ENCODE measurements around the gene CCDC186. TPM values are rescaled to one million over a fixed set of nuclear protein-coding genes. Genes with fewer than 3 reads are reported as not detected.
"Not testable (repeated sequence)": the region's sequence is repeated elsewhere in the genome, so short reads cannot be mapped to it uniquely, and the experiment has no call there.

The CCDC186 gene
- total and polyA plus RNA-seq, 4 donors, result 5.3 to 96.7 (median 15.1) TPM

DNA sequence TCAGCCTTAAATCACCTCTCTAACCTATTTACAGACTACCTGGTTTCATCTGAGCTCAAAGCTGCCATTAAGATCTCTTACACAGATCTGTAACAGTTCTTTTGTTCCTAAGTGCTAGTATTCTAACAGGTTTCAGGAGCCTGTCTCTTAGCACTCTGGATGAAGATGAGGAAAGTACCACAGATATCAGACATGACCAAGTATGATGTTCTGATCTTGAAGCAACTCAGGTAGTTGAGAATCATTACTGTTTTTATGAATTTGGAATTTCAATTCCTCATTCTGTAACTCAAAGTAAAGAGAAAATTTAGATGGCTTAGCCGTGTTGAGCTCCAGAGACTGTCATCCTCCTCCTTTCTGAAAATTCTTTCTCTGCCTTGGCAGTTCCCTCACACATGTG lies 30.8 kb downstream of the CCDC186 start:
- TF ChIP-seq, protein P1, sequence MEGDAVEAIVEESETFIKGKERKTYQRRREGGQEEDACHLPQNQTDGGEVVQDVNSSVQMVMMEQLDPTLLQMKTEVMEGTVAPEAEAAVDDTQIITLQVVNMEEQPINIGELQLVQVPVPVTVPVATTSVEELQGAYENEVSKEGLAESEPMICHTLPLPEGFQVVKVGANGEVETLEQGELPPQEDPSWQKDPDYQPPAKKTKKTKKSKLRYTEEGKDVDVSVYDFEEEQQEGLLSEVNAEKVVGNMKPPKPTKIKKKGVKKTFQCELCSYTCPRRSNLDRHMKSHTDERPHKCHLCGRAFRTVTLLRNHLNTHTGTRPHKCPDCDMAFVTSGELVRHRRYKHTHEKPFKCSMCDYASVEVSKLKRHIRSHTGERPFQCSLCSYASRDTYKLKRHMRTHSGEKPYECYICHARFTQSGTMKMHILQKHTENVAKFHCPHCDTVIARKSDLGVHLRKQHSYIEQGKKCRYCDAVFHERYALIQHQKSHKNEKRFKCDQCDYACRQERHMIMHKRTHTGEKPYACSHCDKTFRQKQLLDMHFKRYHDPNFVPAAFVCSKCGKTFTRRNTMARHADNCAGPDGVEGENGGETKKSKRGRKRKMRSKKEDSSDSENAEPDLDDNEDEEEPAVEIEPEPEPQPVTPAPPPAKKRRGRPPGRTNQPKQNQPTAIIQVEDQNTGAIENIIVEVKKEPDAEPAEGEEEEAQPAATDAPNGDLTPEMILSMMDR (IDR thresholded peaks at IDR 0.05; ENCODE audit: control extremely low read depth, extremely low read depth), result no peak
- no peak overlapping the region for H3K9ac ChIP-seq (ENCODE audit: insufficient read depth in 1 of 2, low read length in 2 of 2)
- no peak overlapping the region for H3K27ac ChIP-seq (ENCODE audit: low read depth in 1 of 2, low read length in 1 of 2)
- H3K4me1 ChIP-seq (ENCODE audit: control insufficient read depth in 5 of 5, insufficient read depth in 5 of 5, low read length in 5 of 5), result peaks cover 0 to 7% (median 0%) of the 10 kb centered on the region in 5 donors
- H3K4me3 ChIP-seq, result no peak overlapping the region
- DNase-seq (no peak), ATAC-seq (ENCODE audit: insufficient read depth, low FRiP score) (no peak)
- H3K9me3 ChIP-seq (ENCODE audit: control insufficient read depth in 4 of 4, insufficient read depth in 3 of 4, low read length in 3 of 4), result no peaks in the 10 kb centered on the region
- WGBS, 2 donors, result 95 to 97% methylated on average over 1 of the region's 1 CpG
- H3K36me3 ChIP-seq (ENCODE audit: control insufficient read depth in 4 of 4, insufficient read depth in 4 of 4, low read length in 4 of 4), result peaks cover 4 to 32% (median 8%) of the 10 kb centered on the region in 4 donors
- no peaks in the 10 kb centered on the region for H3K27me3 ChIP-seq (ENCODE audit: control insufficient read depth in 3 of 3, insufficient read depth in 3 of 3, low read length in 2 of 3)

- peaks cover 6 to 29% (median 8%) of the 10 kb centered on the region in 4 donors for H3K36me3 ChIP-seq (ENCODE audit: control insufficient read depth in 4 of 4, insufficient read depth in 4 of 4, low read length in 4 of 4)
- no peak overlapping the region for H3K27ac ChIP-seq (ENCODE audit: low read depth in 1 of 2, low read length in 1 of 2)
- H3K9me3 ChIP-seq (ENCODE audit: control insufficient read depth in 4 of 4, insufficient read depth in 3 of 4, low read length in 3 of 4), result no peaks in the 10 kb centered on the region
- no peak for DNase-seq
- no peak overlapping the region for H3K4me3 ChIP-seq
- WGBS, 2 donors, result 60 to 74% methylated on average over 3 of the region's 3 CpGs
- H3K27me3 ChIP-seq (ENCODE audit: control insufficient read depth in 3 of 3, insufficient read depth in 3 of 3, low read length in 2 of 3), result no peaks in the 10 kb centered on the region
- ATAC-seq (ENCODE audit: insufficient read depth, low FRiP score), result no peak
- TF ChIP-seq, protein P1 (IDR thresholded peaks at IDR 0.05; ENCODE audit: control extremely low read depth, extremely low read depth), result no peak
- no peak overlapping the region for H3K9ac ChIP-seq (ENCODE audit: insufficient read depth in 1 of 2, low read length in 2 of 2)
- H3K4me1 ChIP-seq (ENCODE audit: control insufficient read depth in 5 of 5, insufficient read depth in 5 of 5, low read length in 5 of 5), result peaks cover 0 to 7% (median 0%) of the 10 kb centered on the region in 5 donors
These were observed 32.0 kb downstream of the CCDC186 start for GRCh38 chr10:114142018-114142417.

- H3K4me1 ChIP-seq (ENCODE audit: control insufficient read depth in 5 of 5, insufficient read depth in 5 of 5, low read length in 5 of 5), result not testable (repeated sequence)
- peaks cover 6 to 31% (median 10%) of the 10 kb centered on the region in 4 donors for H3K36me3 ChIP-seq (ENCODE audit: control insufficient read depth in 4 of 4, insufficient read depth in 4 of 4, low read length in 4 of 4)
These were observed 33.2 kb downstream of the CCDC186 start for GRCh38 chr10:114140827-114141226.

DNA sequence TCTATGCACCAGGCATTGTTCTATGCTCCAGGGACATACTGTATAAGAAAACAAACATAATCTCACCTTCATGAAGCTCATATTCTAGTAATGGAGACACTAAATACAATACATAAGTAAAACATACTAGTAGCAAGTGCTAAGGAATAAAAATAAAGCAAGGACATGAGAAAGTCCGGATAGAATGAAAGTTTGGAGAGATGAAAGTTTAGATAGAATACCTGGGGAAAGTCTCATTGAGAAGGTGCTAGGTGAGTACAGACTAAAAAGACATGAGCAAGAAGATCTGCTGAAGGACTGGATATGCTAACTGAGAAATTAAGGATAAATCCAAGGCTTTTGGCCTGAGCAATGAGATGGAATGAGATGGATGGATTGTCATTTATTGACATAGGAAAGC lies 34.0 kb downstream of the CCDC186 start:
- Histone ChIP-seq H3K27ac (ENCODE audit: low read depth in 1 of 2, low read length in 1 of 2) (no peak overlapping the region), H3K36me3 (ENCODE audit: control insufficient read depth in 4 of 4, insufficient read depth in 4 of 4, low read length in 4 of 4) (peaks cover 6 to 34% (median 14%) of the 10 kb centered on the region in 4 donors), H3K9me3 (ENCODE audit: control insufficient read depth in 4 of 4, insufficient read depth in 3 of 4, low read length in 3 of 4) (no peaks in the 10 kb centered on the region), H3K27me3 (ENCODE audit: control insufficient read depth in 3 of 3, insufficient read depth in 3 of 3, low read length in 2 of 3) (no peaks in the 10 kb centered on the region), H3K4me3 (no peak overlapping the region), H3K4me1 (ENCODE audit: control insufficient read depth in 5 of 5, insufficient read depth in 5 of 5, low read length in 5 of 5) (peaks cover 0 to 7% (median 0%) of the 10 kb centered on the region in 5 donors), H3K9ac (ENCODE audit: insufficient read depth in 1 of 2, low read length in 2 of 2) (no peak overlapping the region)
- WGBS, 2 donors, result 97 to 100% methylated on average over 1 of the region's 1 CpG
- TF ChIP-seq, protein P1 (IDR thresholded peaks at IDR 0.05; ENCODE audit: control extremely low read depth, extremely low read depth), result no peak
- DNase-seq, result no peak
- ATAC-seq (ENCODE audit: insufficient read depth, low FRiP score), result no peak

More at GRCh38 chr10:114140827-114141226, 33.2 kb downstream of the CCDC186 start:
- H3K4me3 ChIP-seq; H3K27me3 ChIP-seq (ENCODE audit: control insufficient read depth in 3 of 3, insufficient read depth in 3 of 3, low read length in 2 of 3); H3K9me3 ChIP-seq (ENCODE audit: control insufficient read depth in 4 of 4, insufficient read depth in 3 of 4, low read length in 3 of 4); H3K27ac ChIP-seq (ENCODE audit: low read depth in 1 of 2, low read length in 1 of 2); H3K9ac ChIP-seq (ENCODE audit: insufficient read depth in 1 of 2, low read length in 2 of 2); ATAC-seq (ENCODE audit: insufficient read depth, low FRiP score); DNase-seq: not testable (repeated sequence)
- WGBS, 2 donors, result 92 to 94% methylated on average over 2 of the region's 2 CpGs
